Mucosa of descending colon (tissue), 3 donors: Measurements from ENCODE around the gene HEG1. TPM values are rescaled to one million over a fixed set of nuclear protein-coding genes. Genes with fewer than 3 reads are reported as not detected.

ENCODE experiments used
- ATAC-seq: fragments of 200-7000 bp; cut with Tn5 transposase; one replicate; pipeline ENCODE4 v1.9.1; 2020; ENCODE audit warnings: mild to moderate bottlenecking, moderate library complexity
- DNase-seq, 3 donors: peaks; one replicate each; pipeline ENCODE4 v3.0.0-alpha.2; 2020
- H3K36me3 ChIP-seq: fragments of 200-600 bp; one replicate; pipeline ENCODE4 v1.8.0; 2021; ENCODE audit warnings: low read depth, mild to moderate bottlenecking
- H3K4me1 ChIP-seq: fragments of 200-600 bp; one replicate; pipeline ENCODE4 v1.8.0; 2021; ENCODE audit warnings: low read depth, mild to moderate bottlenecking
- H3K4me3 ChIP-seq: fragments of 200-600 bp; one replicate; pipeline ENCODE4 v1.8.0; 2021; ENCODE audit warnings: mild to moderate bottlenecking
- H3K9me3 ChIP-seq: fragments of 200-600 bp; one replicate; pipeline ENCODE4 v1.8.0; 2021; ENCODE audit warnings: mild to moderate bottlenecking
- CTCF ChIP-seq: fragments of 200-600 bp; IDR thresholded peaks from one replicate; pipeline ENCODE4 v1.8.0; 2022; ENCODE audit warnings: antibody characterized with exemption, mild to moderate bottlenecking
- intact Hi-C, 2 donors: fragments of 100-400 bp; cut with DNase I in 1 of 2; cut with micrococcal nuclease in 1 of 2; formaldehyde crosslinking; loops; one replicate each; pipeline versions ENCODE4 v1.11.0 to v1.11.1; 2022; cut with DNase I, micrococcal nuclease
- total RNA-seq, 3 donors: library from RNA; stranded (reverse); fragmentation: NEBNext Ultra II Directional in 2 of 3; extraction: Animal tissue kit (Norgen Biotek cat#: 25700) in 2 of 3; gene quantifications; one replicate each; pipeline versions ENCODE4 v1.2.1 to v1.2.4, GENCODE V29; 2021 to 2023
- donor health status: DM: no; HTN: no; CAD: no; lungs with moderate emphysema.
- donor health status: DM: no; HTN: no; CAD: no.
- donor health status: DM: no; HTN: yes; CAD: no.

The HEG1 gene
- total RNA-seq, 3 donors from 2014 or later = 7.4 to 45.3 (median 15.0) TPM

DNA sequence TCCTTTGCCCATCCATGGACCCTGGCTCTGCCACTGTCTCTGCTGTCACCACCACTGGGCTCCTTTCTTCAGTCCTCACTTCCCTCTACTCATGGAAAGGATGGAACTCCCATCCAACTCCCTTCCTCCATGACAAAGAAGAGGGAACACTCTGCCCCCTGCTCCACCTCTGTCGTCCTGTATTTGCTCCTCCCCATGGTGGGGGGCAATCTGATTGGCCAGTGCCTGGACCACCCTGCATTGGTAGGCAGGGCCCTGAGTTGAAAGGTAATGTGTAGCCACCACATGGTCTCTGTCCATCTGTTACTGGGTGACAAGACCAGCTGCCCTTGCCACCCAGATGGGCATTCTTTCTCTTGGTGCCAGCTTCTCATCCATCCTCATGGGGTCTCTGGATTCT, 20.7 kb upstream of the HEG1 start:
- Histone ChIP-seq H3K4me3 (no peak overlapping the region), H3K4me1 (no peaks in the 10 kb centered on the region), H3K36me3 (no peaks in the 10 kb centered on the region), H3K9me3 (no peaks in the 10 kb centered on the region)
- no peak for DNase-seq
- no peak for ATAC-seq
- intact Hi-C loops = no loop called here
- TF ChIP-seq CTCF = no peak

DNA sequence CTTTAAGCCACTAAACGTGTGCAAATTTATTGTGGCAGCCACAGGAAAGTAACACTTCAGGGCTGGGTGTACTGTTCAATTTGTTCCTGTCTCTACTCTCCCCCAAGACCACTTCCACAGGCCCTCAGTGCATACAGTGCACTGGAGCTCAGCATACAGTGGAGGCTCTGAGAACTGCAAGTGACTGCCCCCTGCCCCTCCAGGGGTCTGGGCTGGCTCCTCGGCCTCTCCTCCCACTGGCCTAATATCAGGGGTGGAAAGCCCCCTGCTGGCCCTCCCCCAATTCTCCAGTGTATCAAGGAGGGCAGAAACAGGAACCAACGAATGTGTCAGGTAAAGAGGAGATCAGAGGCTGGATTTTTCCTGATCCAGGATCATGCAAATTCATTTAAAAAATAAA, 19.9 kb upstream of the HEG1 start:
- no peak overlapping the region for H3K4me3 ChIP-seq
- intact Hi-C loops = no loop called here
- no peak for ATAC-seq

GRCh38 chr3:125073390-125073905, 17.7 kb upstream of the HEG1 start:
- intact Hi-C loops = no loop called here
- ATAC-seq (no peak), DNase-seq (no peak)
- Histone ChIP-seq H3K4me1 (no peaks in the 10 kb centered on the region), H3K4me3 (no peak overlapping the region), H3K36me3 (no peaks in the 10 kb centered on the region), H3K9me3 (no peaks in the 10 kb centered on the region)
- TF ChIP-seq CTCF = no peak

More for the DNA sequence above, 19.9 kb upstream of the HEG1 start:
- no peak for DNase-seq
- TF ChIP-seq CTCF = no peak
- no peaks in the 10 kb centered on the region for H3K4me1 ChIP-seq
- H3K9me3 ChIP-seq = no peaks in the 10 kb centered on the region
- H3K36me3 ChIP-seq = no peaks in the 10 kb centered on the region

DNA sequence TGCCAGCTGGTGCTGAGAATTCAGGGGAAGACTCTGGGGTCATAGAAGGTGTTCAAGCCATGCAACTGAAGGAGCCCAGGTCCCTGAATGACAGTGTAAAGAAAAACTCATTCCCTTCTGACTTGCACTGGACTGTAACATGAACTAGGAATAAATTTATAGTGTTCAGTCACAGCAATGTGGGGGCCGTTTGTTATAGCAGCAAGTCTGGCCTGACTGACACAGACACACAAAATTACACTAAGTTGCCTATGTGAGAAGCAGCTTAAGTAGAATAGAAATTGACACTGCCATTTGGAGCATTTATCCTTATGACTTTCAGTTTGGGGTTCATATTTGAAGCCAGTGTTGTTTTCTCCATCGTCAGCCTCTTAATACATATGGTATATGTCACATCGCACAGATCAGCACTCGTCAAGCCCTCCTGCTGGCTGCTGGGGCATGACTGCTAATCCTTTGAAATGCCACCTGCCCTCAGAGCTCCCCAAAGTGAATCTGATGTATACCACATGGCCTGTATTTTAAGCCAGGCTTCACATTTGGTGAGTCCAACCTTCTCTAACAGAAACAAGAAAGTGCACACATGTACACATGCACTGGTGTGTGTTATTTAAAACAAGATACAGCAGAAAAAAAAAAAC, 17.1 kb upstream of the HEG1 start:
- Histone ChIP-seq H3K4me3 (no peak overlapping the region), H3K36me3 (no peaks in the 10 kb centered on the region), H3K9me3 (no peaks in the 10 kb centered on the region), H3K4me1 (no peaks in the 10 kb centered on the region)
- DNase-seq = no peak
- ATAC-seq = no peak
- intact Hi-C loops = no loop called here
- TF ChIP-seq CTCF = no peak

GRCh38 chr3:125072301-125072700, 16.5 kb upstream of the HEG1 start:
- DNase-seq (no peak), ATAC-seq (no peak)
- intact Hi-C loops = no loop called here
- Histone ChIP-seq H3K4me1 (no peaks in the 10 kb centered on the region), H3K4me3 (no peak overlapping the region), H3K9me3 (no peaks in the 10 kb centered on the region), H3K36me3 (no peaks in the 10 kb centered on the region)
- no peak for TF ChIP-seq CTCF
